Erythroblast (primary cell): Measurements from ENCODE around the gene ITPR2.

ENCODE experiments used
- GATA1 ChIP-seq: IDR thresholded peaks from 2 replicates; pipeline ENCODE4 v1.6.1; 2011; ENCODE audit warnings: low read depth, mild to moderate bottlenecking, control low read depth, low read length, moderate library complexity
- POLR2A ChIP-seq: IDR thresholded peaks from 2 replicates; pipeline ENCODE4 v1.6.1; 2011; ENCODE audit warnings: mild to moderate bottlenecking, low read length

DNA sequence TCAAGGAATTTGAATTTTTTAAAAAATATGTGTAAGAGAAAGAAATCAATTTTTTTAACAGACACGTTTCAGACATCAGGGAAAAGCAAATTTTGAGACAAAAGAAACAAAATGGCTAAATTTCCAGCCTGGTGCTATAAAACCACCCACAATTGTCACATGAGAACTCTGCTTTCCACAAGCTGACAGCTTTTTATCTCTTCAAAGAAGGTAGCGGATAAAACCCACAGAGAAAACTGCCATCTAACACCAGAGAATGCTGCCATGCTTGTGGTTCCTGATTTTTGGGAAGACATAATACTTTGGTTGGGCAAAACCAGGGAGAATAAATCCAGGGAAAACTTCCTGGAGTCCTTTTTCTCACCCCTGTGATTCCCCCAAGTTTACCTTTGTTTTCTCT is 10.3 kb upstream of the ITPR2 start:
- TF ChIP-seq POLR2A (no peak), GATA1 (no peak)
